ENCODE results near the gene GLCE. TPM values are rescaled to one million over a fixed set of nuclear protein-coding genes. Genes with fewer than 3 reads are reported as not detected.
A peak's percentile ranks its signal among the peaks of the same experiment; 100 is the strongest.

The GLCE gene
- total RNA-seq, 1 experiment from 2014 or later, result 12.5 TPM

DNA sequence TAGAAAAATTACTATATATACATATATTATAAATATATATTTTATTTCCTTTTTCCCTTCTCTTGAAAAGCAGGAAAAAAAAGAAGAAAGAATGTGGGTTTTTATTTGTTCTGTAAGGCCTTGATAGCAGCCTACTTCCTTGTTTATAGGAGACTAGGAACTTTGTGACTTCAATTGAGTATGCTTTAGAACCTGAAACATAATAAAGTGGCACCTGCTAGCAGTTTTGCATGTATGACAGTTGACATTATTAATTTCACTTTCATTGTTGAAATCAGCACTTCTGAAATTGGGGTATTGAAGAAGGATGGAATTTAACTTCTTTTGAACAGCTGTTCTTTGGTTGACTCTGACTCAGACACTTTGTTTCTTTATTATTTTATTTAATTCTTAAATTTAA is 56.9 kb downstream of the GLCE start (continued):
- TF ChIP-seq, protein P1, sequence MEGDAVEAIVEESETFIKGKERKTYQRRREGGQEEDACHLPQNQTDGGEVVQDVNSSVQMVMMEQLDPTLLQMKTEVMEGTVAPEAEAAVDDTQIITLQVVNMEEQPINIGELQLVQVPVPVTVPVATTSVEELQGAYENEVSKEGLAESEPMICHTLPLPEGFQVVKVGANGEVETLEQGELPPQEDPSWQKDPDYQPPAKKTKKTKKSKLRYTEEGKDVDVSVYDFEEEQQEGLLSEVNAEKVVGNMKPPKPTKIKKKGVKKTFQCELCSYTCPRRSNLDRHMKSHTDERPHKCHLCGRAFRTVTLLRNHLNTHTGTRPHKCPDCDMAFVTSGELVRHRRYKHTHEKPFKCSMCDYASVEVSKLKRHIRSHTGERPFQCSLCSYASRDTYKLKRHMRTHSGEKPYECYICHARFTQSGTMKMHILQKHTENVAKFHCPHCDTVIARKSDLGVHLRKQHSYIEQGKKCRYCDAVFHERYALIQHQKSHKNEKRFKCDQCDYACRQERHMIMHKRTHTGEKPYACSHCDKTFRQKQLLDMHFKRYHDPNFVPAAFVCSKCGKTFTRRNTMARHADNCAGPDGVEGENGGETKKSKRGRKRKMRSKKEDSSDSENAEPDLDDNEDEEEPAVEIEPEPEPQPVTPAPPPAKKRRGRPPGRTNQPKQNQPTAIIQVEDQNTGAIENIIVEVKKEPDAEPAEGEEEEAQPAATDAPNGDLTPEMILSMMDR (IDR thresholded peaks at IDR 0.05), result no peak

DNA sequence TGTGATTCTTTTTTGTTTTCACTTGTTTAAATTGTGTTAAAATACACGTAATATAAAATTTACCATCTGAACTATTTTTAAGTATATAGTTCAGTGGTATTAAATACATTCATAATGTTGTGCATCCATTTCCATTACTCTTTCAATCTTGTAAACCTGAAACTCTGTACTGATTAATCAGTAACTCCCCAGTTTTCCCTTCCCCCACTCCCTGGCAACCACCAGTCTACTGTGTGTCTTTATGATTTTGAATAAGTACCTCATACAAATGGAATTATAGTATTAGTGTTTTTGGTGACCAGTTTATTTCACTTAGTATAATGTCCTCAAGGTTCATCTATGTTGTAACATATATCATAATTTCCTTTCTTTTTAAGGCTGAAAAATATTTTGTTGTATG is 59.3 kb downstream of the GLCE start:
- CTCF ChIA-PET, result no interaction called here
- Mint-ChIP-seq H3K4me3 (no peak overlapping the region), H3K36me3 (peaks cover 11% of the 10 kb centered on the region)

DNA sequence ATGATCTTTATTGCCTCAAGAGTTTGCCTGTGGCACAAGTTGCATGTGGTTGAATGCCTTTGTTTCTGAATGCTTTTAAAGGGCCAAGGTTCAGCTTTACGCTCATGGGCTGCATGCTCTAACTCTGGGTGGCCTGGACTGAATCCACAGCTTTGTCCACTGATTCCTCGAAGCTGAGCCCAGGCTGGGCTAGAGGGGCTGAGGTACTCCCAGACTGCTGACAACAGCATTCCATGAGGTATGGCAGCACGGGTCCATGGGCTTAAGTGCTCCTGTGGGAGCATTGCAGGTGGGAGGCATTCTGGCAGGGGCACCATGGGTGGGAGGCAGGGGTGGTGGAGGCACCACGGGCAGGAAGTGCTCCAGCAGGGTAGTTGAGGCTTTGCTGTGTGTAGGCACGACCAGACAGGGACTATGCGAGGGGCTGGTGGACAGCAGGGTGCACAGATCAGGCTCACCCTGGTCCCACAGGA is 61.6 kb downstream of the GLCE start:
- Mint-ChIP-seq H3K36me3 (peaks cover 11% of the 10 kb centered on the region), H3K4me3 (no peak overlapping the region), H3K27ac (no peak overlapping the region), H3K27me3 (ENCODE audit: low read depth) (no peaks in the 10 kb centered on the region), H3K4me1 (peaks cover 15% of the 10 kb centered on the region), H3K9me3 (peaks cover 12% of the 10 kb centered on the region)
- CTCF ChIA-PET, result interaction anchor here (0.7 to 2.4 kb wide), 3 partner anchors 8 to 203 kb away, joined by 3 to 10 read pairs (median 3); no protein-coding TSS in a partner anchor
- ATAC-seq (no peak), DNase-seq (ENCODE audit: low spot score) (no peak)
- TF ChIP-seq ZNF263 (CRISPR knock-in tag; IDR thresholded peaks at IDR 0.05; ENCODE audit: low read depth) (no peak), NR3C1 (CRISPR knock-in tag; conservative IDR thresholded peaks at IDR 0.05; ENCODE audit: low read depth) (no peak), GABPB1 (CRISPR knock-in tag; IDR thresholded peaks at IDR 0.05) (peak; percentile 29; the same call in 1 of the 2 replicates)
- POLR2A ChIA-PET, result no interaction called here

More for the DNA sequence above, 59.3 kb downstream of the GLCE start:
- Mint-ChIP-seq H3K9me3 (peaks cover 12% of the 10 kb centered on the region), H3K27ac (no peak overlapping the region), H3K27me3 (ENCODE audit: low read depth) (no peaks in the 10 kb centered on the region), H3K4me1 (peaks cover 11% of the 10 kb centered on the region)
- DNase-seq (ENCODE audit: low spot score) (no peak), ATAC-seq (no peak)
- POLR2A ChIA-PET, result no interaction called here
- TF ChIP-seq, protein P2, sequence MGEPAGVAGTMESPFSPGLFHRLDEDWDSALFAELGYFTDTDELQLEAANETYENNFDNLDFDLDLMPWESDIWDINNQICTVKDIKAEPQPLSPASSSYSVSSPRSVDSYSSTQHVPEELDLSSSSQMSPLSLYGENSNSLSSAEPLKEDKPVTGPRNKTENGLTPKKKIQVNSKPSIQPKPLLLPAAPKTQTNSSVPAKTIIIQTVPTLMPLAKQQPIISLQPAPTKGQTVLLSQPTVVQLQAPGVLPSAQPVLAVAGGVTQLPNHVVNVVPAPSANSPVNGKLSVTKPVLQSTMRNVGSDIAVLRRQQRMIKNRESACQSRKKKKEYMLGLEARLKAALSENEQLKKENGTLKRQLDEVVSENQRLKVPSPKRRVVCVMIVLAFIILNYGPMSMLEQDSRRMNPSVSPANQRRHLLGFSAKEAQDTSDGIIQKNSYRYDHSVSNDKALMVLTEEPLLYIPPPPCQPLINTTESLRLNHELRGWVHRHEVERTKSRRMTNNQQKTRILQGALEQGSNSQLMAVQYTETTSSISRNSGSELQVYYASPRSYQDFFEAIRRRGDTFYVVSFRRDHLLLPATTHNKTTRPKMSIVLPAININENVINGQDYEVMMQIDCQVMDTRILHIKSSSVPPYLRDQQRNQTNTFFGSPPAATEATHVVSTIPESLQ (CRISPR knock-in tag; IDR thresholded peaks at IDR 0.05), result no peak
- TF ChIP-seq IRF2 (CRISPR knock-in tag; IDR thresholded peaks at IDR 0.05; ENCODE audit: borderline replicate concordance, low read depth), result no peak
- TF ChIP-seq, protein P3, sequence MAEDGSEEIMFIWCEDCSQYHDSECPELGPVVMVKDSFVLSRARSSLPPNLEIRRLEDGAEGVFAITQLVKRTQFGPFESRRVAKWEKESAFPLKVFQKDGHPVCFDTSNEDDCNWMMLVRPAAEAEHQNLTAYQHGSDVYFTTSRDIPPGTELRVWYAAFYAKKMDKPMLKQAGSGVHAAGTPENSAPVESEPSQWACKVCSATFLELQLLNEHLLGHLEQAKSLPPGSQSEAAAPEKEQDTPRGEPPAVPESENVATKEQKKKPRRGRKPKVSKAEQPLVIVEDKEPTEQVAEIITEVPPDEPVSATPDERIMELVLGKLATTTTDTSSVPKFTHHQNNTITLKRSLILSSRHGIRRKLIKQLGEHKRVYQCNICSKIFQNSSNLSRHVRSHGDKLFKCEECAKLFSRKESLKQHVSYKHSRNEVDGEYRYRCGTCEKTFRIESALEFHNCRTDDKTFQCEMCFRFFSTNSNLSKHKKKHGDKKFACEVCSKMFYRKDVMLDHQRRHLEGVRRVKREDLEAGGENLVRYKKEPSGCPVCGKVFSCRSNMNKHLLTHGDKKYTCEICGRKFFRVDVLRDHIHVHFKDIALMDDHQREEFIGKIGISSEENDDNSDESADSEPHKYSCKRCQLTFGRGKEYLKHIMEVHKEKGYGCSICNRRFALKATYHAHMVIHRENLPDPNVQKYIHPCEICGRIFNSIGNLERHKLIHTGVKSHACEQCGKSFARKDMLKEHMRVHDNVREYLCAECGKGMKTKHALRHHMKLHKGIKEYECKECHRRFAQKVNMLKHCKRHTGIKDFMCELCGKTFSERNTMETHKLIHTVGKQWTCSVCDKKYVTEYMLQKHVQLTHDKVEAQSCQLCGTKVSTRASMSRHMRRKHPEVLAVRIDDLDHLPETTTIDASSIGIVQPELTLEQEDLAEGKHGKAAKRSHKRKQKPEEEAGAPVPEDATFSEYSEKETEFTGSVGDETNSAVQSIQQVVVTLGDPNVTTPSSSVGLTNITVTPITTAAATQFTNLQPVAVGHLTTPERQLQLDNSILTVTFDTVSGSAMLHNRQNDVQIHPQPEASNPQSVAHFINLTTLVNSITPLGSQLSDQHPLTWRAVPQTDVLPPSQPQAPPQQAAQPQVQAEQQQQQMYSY (CRISPR knock-in tag; IDR thresholded peaks at IDR 0.05), result no peak
- no peak for TF ChIP-seq NR2C2 (CRISPR knock-in tag; IDR thresholded peaks at IDR 0.05)
- TF ChIP-seq, protein P4, sequence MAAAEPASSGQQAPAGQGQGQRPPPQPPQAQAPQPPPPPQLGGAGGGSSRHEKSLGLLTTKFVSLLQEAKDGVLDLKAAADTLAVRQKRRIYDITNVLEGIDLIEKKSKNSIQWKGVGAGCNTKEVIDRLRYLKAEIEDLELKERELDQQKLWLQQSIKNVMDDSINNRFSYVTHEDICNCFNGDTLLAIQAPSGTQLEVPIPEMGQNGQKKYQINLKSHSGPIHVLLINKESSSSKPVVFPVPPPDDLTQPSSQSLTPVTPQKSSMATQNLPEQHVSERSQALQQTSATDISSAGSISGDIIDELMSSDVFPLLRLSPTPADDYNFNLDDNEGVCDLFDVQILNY (CRISPR knock-in tag; IDR thresholded peaks at IDR 0.05), result no peak
- TF ChIP-seq, protein P5, sequence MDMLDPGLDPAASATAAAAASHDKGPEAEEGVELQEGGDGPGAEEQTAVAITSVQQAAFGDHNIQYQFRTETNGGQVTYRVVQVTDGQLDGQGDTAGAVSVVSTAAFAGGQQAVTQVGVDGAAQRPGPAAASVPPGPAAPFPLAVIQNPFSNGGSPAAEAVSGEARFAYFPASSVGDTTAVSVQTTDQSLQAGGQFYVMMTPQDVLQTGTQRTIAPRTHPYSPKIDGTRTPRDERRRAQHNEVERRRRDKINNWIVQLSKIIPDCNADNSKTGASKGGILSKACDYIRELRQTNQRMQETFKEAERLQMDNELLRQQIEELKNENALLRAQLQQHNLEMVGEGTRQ (CRISPR knock-in tag; IDR thresholded peaks at IDR 0.05), result no peak
- TF ChIP-seq RELA (CRISPR knock-in tag; IDR thresholded peaks at IDR 0.05; ENCODE audit: borderline replicate concordance), result no peak
- TF ChIP-seq ZNF317 (CRISPR knock-in tag; IDR thresholded peaks at IDR 0.05; ENCODE audit: borderline replicate concordance, low read depth), result no peak

Data from WTC11 (cell line).